CD4-positive, alpha-beta memory T cell (primary cell): ENCODE data around the gene SPDYC. TPM values are rescaled to one million over a fixed set of nuclear protein-coding genes. Genes with fewer than 3 reads are reported as not detected.

ENCODE experiments used
- CTCF ChIA-PET: fragments of 350-600 bp; sonication (Branson Sonifier 250); formaldehyde crosslinking; loops from one replicate; lab custom pipeline; 2021; ENCODE audit warnings: inconsistent platforms; ENCODE audit not compliant: partially characterized antibody; lab: Charles Lee
- POLR2A ChIA-PET: fragments of 350-600 bp; sonication (Branson Sonifier 250); formaldehyde crosslinking; loops from one replicate; lab custom pipeline; 2021; ENCODE audit not compliant: partially characterized antibody; lab: Charles Lee
- DNase-seq, 5 donors: peaks; one replicate each; pipeline versions ENCODE4 v3.0.0 to v3.0.0-alpha.2; 2020 to 2022; ENCODE audit warnings: mixed read lengths in 1 of 5
- H3K27ac ChIP-seq: one replicate; pipeline ENCODE4 v1.7.0; 2013; ENCODE audit warnings: low read depth, low read length
- H3K27me3 ChIP-seq: 2 replicates; pipeline ENCODE4 v1.7.0; 2013; ENCODE audit warnings: mild to moderate bottlenecking, low read length, moderate library complexity; ENCODE audit not compliant: insufficient read depth
- H3K36me3 ChIP-seq: 2 replicates; pipeline ENCODE4 v1.7.0; 2013; ENCODE audit warnings: mild to moderate bottlenecking, low read length, moderate library complexity; ENCODE audit not compliant: insufficient read depth
- H3K4me1 ChIP-seq: 2 replicates; pipeline ENCODE4 v1.7.0; 2013; ENCODE audit warnings: mild to moderate bottlenecking, low read length, moderate library complexity; ENCODE audit not compliant: insufficient read depth
- H3K4me3 ChIP-seq, 2 donors: one replicate each; pipeline ENCODE4 v1.7.0; 2013; ENCODE audit warnings: low read length in 2 of 2, mild to moderate bottlenecking in 1 of 2
- H3K9me3 ChIP-seq, 2 donors: one replicate each; pipeline ENCODE4 v1.7.0; 2013; ENCODE audit warnings: low read length in 2 of 2, control low read depth in 1 of 2; ENCODE audit not compliant: control insufficient read depth in 1 of 2
- H3K27ac Mint-ChIP-seq, 7 donors: one replicate each; pipeline ENCODE4 v1.8.0; 2020 to 2021; ENCODE audit warnings: mixed read lengths in 7 of 7, mild to moderate bottlenecking in 6 of 7, inconsistent platforms in 3 of 7, moderate library complexity in 3 of 7
- H3K27me3 Mint-ChIP-seq, 2 donors: one replicate each; pipeline ENCODE4 v1.8.0; 2020 to 2021; ENCODE audit warnings: mixed read lengths in 2 of 2
- H3K36me3 Mint-ChIP-seq, 2 donors: one replicate each; pipeline ENCODE4 v1.8.0; 2020 to 2021; ENCODE audit warnings: mixed read lengths in 2 of 2, inconsistent platforms in 1 of 2, mild to moderate bottlenecking in 1 of 2
- H3K4me1 Mint-ChIP-seq, 4 donors: one replicate each; pipeline ENCODE4 v1.8.0; 2020 to 2021; ENCODE audit warnings: mixed read lengths in 4 of 4, mild to moderate bottlenecking in 1 of 4
- H3K4me3 Mint-ChIP-seq, 8 donors: one replicate each; pipeline ENCODE4 v1.8.0; 2020 to 2021; ENCODE audit warnings: mixed read lengths in 8 of 8, mild to moderate bottlenecking in 7 of 8, moderate library complexity in 6 of 8, inconsistent platforms in 3 of 8
- H3K9me3 Mint-ChIP-seq, 8 donors: one replicate each; pipeline ENCODE4 v1.8.0; 2020 to 2021; ENCODE audit warnings: mixed read lengths in 8 of 8, mild to moderate bottlenecking in 5 of 8, inconsistent platforms in 3 of 8, moderate library complexity in 1 of 8
- intact Hi-C: fragments of 100-400 bp; cut with micrococcal nuclease; formaldehyde crosslinking; loops from one replicate; pipeline ENCODE4 v1.15.1; 2023
- polyA plus RNA-seq, 2 donors: library from polyadenylated mRNA; unstranded; fragments of 300-500 nt; fragmentation: Illumina TruSeq; gene quantifications; one replicate each; pipeline ENCODE4 v1.2.3, GENCODE V29; 2021
- total RNA-seq, 2 experiments: library from RNA; stranded (reverse); gene quantifications; one replicate each; pipeline ENCODE4 v1.2.3, GENCODE V29; 2021

SPDYC gene
- total RNA-seq: not detected
- polyA plus RNA-seq: not detected

- no peak within 1 kb of the TSS for H3K27ac ChIP-seq
- H3K36me3 ChIP-seq: no peaks in the 10 kb centered on the region
- ChIA-PET CTCF (interaction anchor here (1.4 kb wide), 1 partner anchor 12 kb away, joined by 3 read pairs; the partner anchor contains the start of gene CAPN1), POLR2A (interaction anchor here (0.7 kb wide), 1 partner anchor 48 kb away, joined by 3 read pairs; the partner anchor contains the start of genes FAU and MRPL49)
- intact Hi-C loops: no loop called here
- no peaks in the 10 kb centered on the region for H3K9me3 Mint-ChIP-seq
- no peak within 1 kb of the TSS for H3K4me3 Mint-ChIP-seq
- H3K4me3 ChIP-seq: no peak within 1 kb of the TSS
- H3K4me1 ChIP-seq: no peaks in the 10 kb centered on the region
- H3K36me3 Mint-ChIP-seq: no peaks in the 10 kb centered on the region
- peak within 1 kb of the TSS in 5 of 7 donors; percentile 48 to 84 (median 70) for H3K27ac Mint-ChIP-seq
- no peaks in the 10 kb centered on the region for H3K4me1 Mint-ChIP-seq
- no peaks in the 10 kb centered on the region for H3K27me3 ChIP-seq
- H3K27me3 Mint-ChIP-seq: no peaks in the 10 kb centered on the region
- no peak for DNase-seq
- H3K9me3 ChIP-seq: no peaks in the 10 kb centered on the region
These were observed at the start of gene SPDYC for GRCh38 chr11:65170058-65170534. SPDYC (plus strand) TSS chr11:65170233; CDS start chr11:65171358, 1,125 bp downstream.

- CTCF ChIA-PET: interaction anchor here (1.6 to 4.8 kb wide), 4 partner anchors 10 to 108 kb away, joined by 3 to 55 read pairs (median 10); partner anchors contain the start of genes ARL2, SYVN1 and TM7SF2
- Mint-ChIP-seq H3K4me3 (peak overlapping the region; percentile 98 to 100 (median 99)), H3K36me3 (peaks cover 32 to 57% of the 10 kb centered on the region in 2 donors), H3K4me1 (peaks cover 18 to 65% (median 34%) of the 10 kb centered on the region in 4 donors), H3K9me3 (no peaks in the 10 kb centered on the region), H3K27ac (peak overlapping the region; percentile 99 to 100 (median 100)), H3K27me3 (no peaks in the 10 kb centered on the region)
- peaks cover 43% of the 10 kb centered on the region for H3K36me3 ChIP-seq
- POLR2A ChIA-PET: interaction anchor here (0.8 to 15.5 kb wide), 16 partner anchors 9 to 404 kb away, joined by 3 to 320 read pairs (median 12); partner anchors contain the start of genes ARL2, CAPN1, CDC42BPG and EHD1
- no peaks in the 10 kb centered on the region for H3K9me3 ChIP-seq
- H3K4me3 ChIP-seq: peak overlapping the region; percentile 92 to 96
- H3K4me1 ChIP-seq: peaks cover 38% of the 10 kb centered on the region
- H3K27ac ChIP-seq: peak overlapping the region; percentile 99
- intact Hi-C loops: no loop called here
- H3K27me3 ChIP-seq: no peaks in the 10 kb centered on the region
- DNase-seq: no peak
These were observed 49.2 kb upstream of the SPDYC start for GRCh38 chr11:65120831-65121230.

GRCh38 chr11:65121447-65121864 is 48.6 kb upstream of the SPDYC start:
- peak overlapping the region; percentile 92 to 96 for H3K4me3 ChIP-seq
- peak overlapping the region; percentile 99 to 100 (median 100) for H3K27ac Mint-ChIP-seq
- peak overlapping the region; percentile 99 for H3K27ac ChIP-seq
- peak in 3 of 5 donors; percentile 23 to 60 (median 32) for DNase-seq
- H3K9me3 ChIP-seq: no peaks in the 10 kb centered on the region
- H3K36me3 ChIP-seq: peaks cover 50% of the 10 kb centered on the region
- H3K4me1 ChIP-seq: peaks cover 32% of the 10 kb centered on the region
- no peaks in the 10 kb centered on the region for H3K27me3 ChIP-seq
- no peaks in the 10 kb centered on the region for H3K9me3 Mint-ChIP-seq
- CTCF ChIA-PET: interaction anchor here (1.1 to 4.8 kb wide), 8 partner anchors 10 to 194 kb away, joined by 3 to 55 read pairs (median 4); partner anchors contain the start of genes ARL2, CDC42EP2, SYVN1 and TM7SF2
- POLR2A ChIA-PET: interaction anchor here (0.6 to 15.5 kb wide), 34 partner anchors 10 to 739 kb away, joined by 3 to 320 read pairs (median 5); partner anchors contain the start of genes ARL2, ATG2A, CAPN1 and CDC42BPG
- H3K4me1 Mint-ChIP-seq: peaks cover 18 to 59% (median 33%) of the 10 kb centered on the region in 4 donors
- intact Hi-C loops: no loop called here
- peak overlapping the region; percentile 98 to 100 (median 99) for H3K4me3 Mint-ChIP-seq
- peaks cover 34 to 63% of the 10 kb centered on the region in 2 donors for H3K36me3 Mint-ChIP-seq
- H3K27me3 Mint-ChIP-seq: no peaks in the 10 kb centered on the region

- intact Hi-C loops: loop anchor here (1.0 kb wide), 4 partner anchors 12 to 109 kb away; partner anchors contain the start of genes CDCA5, SYVN1, VPS51 and ZFPL1
- peaks cover 56% of the 10 kb centered on the region for H3K36me3 ChIP-seq
- peaks cover 0 to 1% (median 0%) of the 10 kb centered on the region in 8 donors for H3K9me3 Mint-ChIP-seq
- H3K27ac ChIP-seq: peak within 1 kb of the TSS; percentile 99
- no peaks in the 10 kb centered on the region for H3K9me3 ChIP-seq
- peaks cover 40 to 69% of the 10 kb centered on the region in 2 donors for H3K36me3 Mint-ChIP-seq
- peaks cover 18 to 56% (median 30%) of the 10 kb centered on the region in 4 donors for H3K4me1 Mint-ChIP-seq
- ChIA-PET CTCF (interaction anchor here (0.7 to 4.8 kb wide), 10 partner anchors 9 to 451 kb away, joined by 3 to 55 read pairs (median 4); partner anchors contain the start of genes ARL2, CDC42EP2, SYVN1 and TM7SF2), POLR2A (interaction anchor here (0.6 to 15.5 kb wide), 35 partner anchors 10 to 738 kb away, joined by 3 to 320 read pairs (median 5); partner anchors contain the start of genes ARL2, ATG2A, CAPN1 and CDC42BPG)
- H3K4me3 Mint-ChIP-seq: peak within 1 kb of the TSS; percentile 98 to 100 (median 99)
- DNase-seq: peak; percentile 97 to 99 (median 99)
- H3K4me1 ChIP-seq: peaks cover 27% of the 10 kb centered on the region
- peak within 1 kb of the TSS; percentile 92 to 100 for H3K4me3 ChIP-seq
- H3K27ac Mint-ChIP-seq: peak within 1 kb of the TSS; percentile 99 to 100 (median 100)
- no peaks in the 10 kb centered on the region for H3K27me3 Mint-ChIP-seq
- no peaks in the 10 kb centered on the region for H3K27me3 ChIP-seq
These were observed 48.0 kb upstream of the SPDYC start, which contains the start of the genes FAU and MRPL49 for GRCh38 chr11:65121865-65122696. FAU (minus strand) TSS chr11:65122134; CDS start chr11:65121813, 321 bp downstream. MRPL49 (plus strand) TSS chr11:65122321; CDS start chr11:65122347, 26 bp downstream.

- ChIA-PET POLR2A (interaction anchor here (0.9 to 11.5 kb wide), 4 partner anchors 9 to 346 kb away, joined by 3 to 251 read pairs (median 3); partner anchors contain the start of genes SYVN1 and VPS51), CTCF (interaction anchor here (1.4 to 1.7 kb wide), 3 partner anchors 12 to 112 kb away, joined by 3 to 7 read pairs (median 5); no protein-coding TSS in a partner anchor)
- H3K4me1 ChIP-seq: peaks cover 27% of the 10 kb centered on the region
- H3K9me3 ChIP-seq: no peaks in the 10 kb centered on the region
- Mint-ChIP-seq H3K36me3 (peaks cover 33 to 76% of the 10 kb centered on the region in 2 donors), H3K4me1 (peaks cover 13 to 46% (median 24%) of the 10 kb centered on the region in 4 donors), H3K9me3 (peaks cover 0 to 1% (median 0%) of the 10 kb centered on the region in 8 donors), H3K27ac (peak overlapping the region in 5 of 7 donors; percentile 44 to 77 (median 51)), H3K4me3 (peak overlapping the region in 4 of 8 donors; percentile 13 to 68 (median 22)), H3K27me3 (no peaks in the 10 kb centered on the region)
- peaks cover 68% of the 10 kb centered on the region for H3K36me3 ChIP-seq
- H3K27ac ChIP-seq: no peak overlapping the region
- H3K4me3 ChIP-seq: no peak overlapping the region
- H3K27me3 ChIP-seq: no peaks in the 10 kb centered on the region
- no peak for DNase-seq
- intact Hi-C loops: no loop called here
These were observed 45.4 kb upstream of the SPDYC start for GRCh38 chr11:65124480-65125196.
